CD14-positive monocyte (primary cell): ENCODE results near the gene KRTAP5-9. TPM values are rescaled to one million over a fixed set of nuclear protein-coding genes. Genes with fewer than 3 reads are reported as not detected.
"Not testable (repeated sequence)": the region's sequence is repeated elsewhere in the genome, so short reads cannot be mapped to it uniquely, and the experiment has no call there.

ENCODE experiments used
- DNase-seq, 3 donors: peaks; one replicate each; pipeline ENCODE4 v3.0.0-alpha.2; 2011 to 2022
- H2AFZ ChIP-seq: 2 replicates; pipeline ENCODE4 v1.6.0; 2012; ENCODE audit warnings: mild to moderate bottlenecking, low read depth, low read length, inconsistent platforms; ENCODE audit not compliant: insufficient read depth, poor library complexity, severe bottlenecking
- H3K27ac ChIP-seq, 2 donors: 1 replicate in 1 of 2; 2 replicates in 1 of 2; pipeline ENCODE4 v1.5.1; 2012 to 2013; ENCODE audit warnings: low read length in 2 of 2, control low read depth in 1 of 2, inconsistent platforms in 1 of 2, low read depth in 1 of 2, mild to moderate bottlenecking in 1 of 2
- H3K27me3 ChIP-seq, 2 donors: one replicate each; pipeline versions ENCODE4 v1.6.0 to v1.6.1; 2011 to 2013; ENCODE audit warnings: low read length in 2 of 2; ENCODE audit not compliant: control insufficient read depth in 2 of 2, insufficient read depth in 2 of 2
- H3K36me3 ChIP-seq, 2 donors: replicated peaks in 1 of 2; 1 replicate in 1 of 2; 2 replicates in 1 of 2; pipeline versions ENCODE4 v1.5.1 to v1.6.1; 2012 to 2013; ENCODE audit warnings: low read length in 2 of 2, control low read depth in 1 of 2, inconsistent platforms in 1 of 2, mild to moderate bottlenecking in 1 of 2; ENCODE audit not compliant: insufficient read depth in 2 of 2, control insufficient read depth in 1 of 2
- H3K4me1 ChIP-seq, 2 donors: 1 replicate in 1 of 2; 2 replicates in 1 of 2; pipeline versions ENCODE4 v1.5.1 to v1.6.1; 2012 to 2013; ENCODE audit warnings: low read length in 2 of 2, control low read depth in 1 of 2, inconsistent platforms in 1 of 2, mild to moderate bottlenecking in 1 of 2, moderate library complexity in 1 of 2; ENCODE audit not compliant: insufficient read depth in 2 of 2, control insufficient read depth in 1 of 2
- H3K4me2 ChIP-seq: replicated peaks from 2 replicates; pipeline ENCODE3; 2012; ENCODE audit warnings: low read length, moderate library complexity, mild to moderate bottlenecking; ENCODE audit not compliant: poor library complexity, severe bottlenecking; ENCODE audit errors: extremely low read depth
- H3K4me3 ChIP-seq, 3 experiments: fragments of 200-600 bp in 1 of 3; sonication (generic) in 1 of 3; replicated peaks in 1 of 3; 1 replicate in 2 of 3; 2 replicates in 1 of 3; pipeline ENCODE4 v1.5.1; 2011 to 2013; ENCODE audit warnings: low read length in 3 of 3, mild to moderate bottlenecking in 3 of 3, control low read depth in 2 of 3, low read depth in 2 of 3, inconsistent platforms in 1 of 3, moderate library complexity in 1 of 3
- H3K79me2 ChIP-seq: 2 replicates; pipeline ENCODE4 v1.6.0; 2012; ENCODE audit warnings: mild to moderate bottlenecking, control low read depth, inconsistent platforms, low read length, moderate library complexity; ENCODE audit not compliant: insufficient read depth
- H3K9ac ChIP-seq: 2 replicates; pipeline ENCODE4 v1.6.0; 2017; ENCODE audit warnings: low read length, mild to moderate bottlenecking; ENCODE audit not compliant: insufficient read depth, poor library complexity, severe bottlenecking
- H3K9me3 ChIP-seq, 2 donors: replicated peaks in 1 of 2; 1 replicate in 1 of 2; 2 replicates in 1 of 2; pipeline versions ENCODE4 v1.5.1 to v1.6.1; 2012 to 2013; ENCODE audit warnings: low read length in 2 of 2, control low read depth in 1 of 2; ENCODE audit not compliant: control insufficient read depth in 1 of 2, insufficient read depth in 1 of 2
- H4K20me1 ChIP-seq: 2 replicates; pipeline ENCODE4 v1.6.0; 2012; ENCODE audit warnings: mild to moderate bottlenecking, low read length, control low read depth, moderate library complexity; ENCODE audit not compliant: insufficient read depth
- H3K27ac Mint-ChIP-seq, 7 donors: one replicate each; pipeline ENCODE4 v1.8.0; 2020; ENCODE audit warnings: mild to moderate bottlenecking in 7 of 7, mixed read lengths in 7 of 7, moderate library complexity in 6 of 7, inconsistent platforms in 2 of 7
- H3K27me3 Mint-ChIP-seq, 3 donors: one replicate each; pipeline ENCODE4 v1.8.0; 2021 to 2022; ENCODE audit warnings: low read depth in 3 of 3, mild to moderate bottlenecking in 3 of 3, mixed read lengths in 3 of 3, moderate library complexity in 3 of 3, inconsistent platforms in 1 of 3
- H3K36me3 Mint-ChIP-seq, 2 donors: one replicate each; pipeline ENCODE4 v1.8.0; 2020; ENCODE audit warnings: mixed read lengths in 2 of 2, inconsistent platforms in 1 of 2, mild to moderate bottlenecking in 1 of 2
- H3K4me1 Mint-ChIP-seq: one replicate; pipeline ENCODE4 v1.8.0; 2020; ENCODE audit warnings: mild to moderate bottlenecking, mixed read lengths
- H3K4me3 Mint-ChIP-seq, 2 donors: one replicate each; pipeline ENCODE4 v1.8.0; 2020; ENCODE audit warnings: mild to moderate bottlenecking in 2 of 2, mixed read lengths in 2 of 2, moderate library complexity in 1 of 2
- H3K9me3 Mint-ChIP-seq, 7 donors: one replicate each; pipeline ENCODE4 v1.8.0; 2020 to 2022; ENCODE audit warnings: mixed read lengths in 7 of 7, mild to moderate bottlenecking in 6 of 7, moderate library complexity in 6 of 7, inconsistent platforms in 2 of 7
- WGBS: methylation state at CpG from one replicate; pipeline ENCODE4 v1.1.5; 2013; ENCODE audit warnings: missing lambda C conversion rate; ENCODE audit not compliant: insufficient coverage; 5-methylcytosine and 5-hydroxymethylcytosine counted together
- intact Hi-C, 2 donors: fragments of 100-400 bp; cut with micrococcal nuclease; formaldehyde crosslinking; loops; one replicate each; pipeline versions ENCODE4 v1.15.0 to v1.15.1; 2023
- polyA plus RNA-seq, 3 donors: library from polyadenylated mRNA; depleted of rRNA in 1 of 3; unstranded in 2 of 3; stranded (reverse) in 1 of 3; fragments of 300-500 nt in 2 of 3; fragments of >200 nt in 1 of 3; fragmentation: Illumina TruSeq in 2 of 3; gene quantifications; 1 replicate in 2 of 3; 2 replicates in 1 of 3; pipeline ENCODE4 v1.2.3, GENCODE V29; 2012 to 2021

Gene KRTAP5-9
- polyA plus RNA-seq, 3 donors: 0.29 TPM; not detected in 2

- WGBS: 70% methylated on average over 5 of the region's 21 CpGs
- H3K9me3 Mint-ChIP-seq: not testable (repeated sequence)
These were observed 18.7 kb downstream of the KRTAP5-9 start for GRCh38 chr11:71566626-71567599.

GRCh38 chr11:71567633-71568032 is 19.4 kb downstream of the KRTAP5-9 start:
- H3K4me3 ChIP-seq, H3K9me3 Mint-ChIP-seq, H3K4me1 ChIP-seq, intact Hi-C loops, H2AFZ ChIP-seq, H3K79me2 ChIP-seq, H3K9me3 ChIP-seq, H3K27ac Mint-ChIP-seq, H3K4me2 ChIP-seq, H3K27me3 ChIP-seq, H3K4me3 Mint-ChIP-seq, H4K20me1 ChIP-seq, H3K27ac ChIP-seq, H3K36me3 ChIP-seq, H3K9ac ChIP-seq, H3K36me3 Mint-ChIP-seq, H3K4me1 Mint-ChIP-seq, DNase-seq: not testable (repeated sequence)
- peaks cover 7 to 19% (median 16%) of the 10 kb centered on the region in 3 donors for H3K27me3 Mint-ChIP-seq
- WGBS: 67% methylated on average over 3 of the region's 8 CpGs

More at GRCh38 chr11:71566626-71567599, 18.7 kb downstream of the KRTAP5-9 start:
- H3K4me3 Mint-ChIP-seq, H4K20me1 ChIP-seq, H3K36me3 ChIP-seq, H3K4me1 ChIP-seq, H3K9me3 ChIP-seq, H3K36me3 Mint-ChIP-seq, H3K27ac ChIP-seq, H3K27me3 ChIP-seq, H3K4me3 ChIP-seq, H2AFZ ChIP-seq, intact Hi-C loops, H3K4me2 ChIP-seq, H3K4me1 Mint-ChIP-seq, DNase-seq, H3K9ac ChIP-seq, H3K79me2 ChIP-seq: not testable (repeated sequence)
- Mint-ChIP-seq H3K27me3 (peaks cover 7 to 19% (median 16%) of the 10 kb centered on the region in 3 donors), H3K27ac (peak overlapping the region in 1 of 7 donors; percentile 32)
